22Rv1 (cell line): ENCODE measurements around the gene SKI.

Source experiments
- H3K27ac ChIP-seq: fragments of 450-650 bp; 2 replicates; pipeline ENCODE4 v1.5.1; 2017
- CTCF ChIP-seq: fragments of 450-650 bp; IDR thresholded peaks from 2 replicates; pipeline ENCODE4 v1.5.1; 2017; ENCODE audit warnings: mild to moderate bottlenecking
- ZFX ChIP-seq: fragments of 450-650 bp; IDR thresholded peaks from 2 replicates; pipeline ENCODE4 v1.6.1; 2017; ENCODE audit warnings: antibody characterized with exemption, borderline replicate concordance

SKI gene

DNA sequence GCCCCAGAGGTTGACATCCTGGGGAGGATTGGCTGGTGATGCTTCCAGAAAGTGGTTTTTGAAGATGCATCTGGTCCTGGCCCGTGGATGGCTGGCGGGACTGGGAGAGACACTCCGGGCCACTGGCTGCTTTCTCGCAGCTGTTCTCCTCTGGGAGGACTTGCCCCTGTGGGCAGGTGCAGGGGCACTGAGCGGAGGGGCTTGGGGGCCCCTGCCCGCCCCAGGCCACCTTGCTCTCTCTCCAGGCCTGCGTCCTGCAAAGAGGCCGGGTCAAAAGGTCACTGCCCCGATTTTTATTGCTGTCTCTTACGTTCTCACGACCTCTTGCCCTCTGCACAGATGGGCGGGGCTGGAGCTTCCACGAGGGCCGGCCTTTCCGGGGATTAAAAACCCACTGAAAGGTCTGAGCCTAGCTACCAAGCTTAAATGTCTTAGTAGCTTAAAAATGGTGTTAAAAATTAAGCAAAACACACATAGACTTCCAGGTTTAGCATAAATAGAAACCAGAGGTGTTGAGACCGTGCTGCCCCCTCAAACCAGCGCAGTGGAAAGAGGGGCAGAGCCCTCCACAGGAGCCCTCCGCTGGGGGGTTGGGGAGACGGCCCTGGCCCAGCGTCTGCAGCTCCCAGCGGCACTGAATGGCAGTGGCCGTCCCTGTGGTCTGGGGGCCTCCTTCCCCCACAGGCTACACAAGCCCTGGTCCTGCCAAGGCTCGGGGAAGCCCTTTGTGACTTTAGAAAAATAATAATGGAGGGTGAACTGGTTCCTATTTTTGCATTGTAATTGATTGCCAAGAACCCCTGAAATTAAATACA lies 43.9 kb downstream of the SKI start:
- no peak overlapping the region for H3K27ac ChIP-seq
- TF ChIP-seq CTCF: no peak
- no peak for TF ChIP-seq ZFX

DNA sequence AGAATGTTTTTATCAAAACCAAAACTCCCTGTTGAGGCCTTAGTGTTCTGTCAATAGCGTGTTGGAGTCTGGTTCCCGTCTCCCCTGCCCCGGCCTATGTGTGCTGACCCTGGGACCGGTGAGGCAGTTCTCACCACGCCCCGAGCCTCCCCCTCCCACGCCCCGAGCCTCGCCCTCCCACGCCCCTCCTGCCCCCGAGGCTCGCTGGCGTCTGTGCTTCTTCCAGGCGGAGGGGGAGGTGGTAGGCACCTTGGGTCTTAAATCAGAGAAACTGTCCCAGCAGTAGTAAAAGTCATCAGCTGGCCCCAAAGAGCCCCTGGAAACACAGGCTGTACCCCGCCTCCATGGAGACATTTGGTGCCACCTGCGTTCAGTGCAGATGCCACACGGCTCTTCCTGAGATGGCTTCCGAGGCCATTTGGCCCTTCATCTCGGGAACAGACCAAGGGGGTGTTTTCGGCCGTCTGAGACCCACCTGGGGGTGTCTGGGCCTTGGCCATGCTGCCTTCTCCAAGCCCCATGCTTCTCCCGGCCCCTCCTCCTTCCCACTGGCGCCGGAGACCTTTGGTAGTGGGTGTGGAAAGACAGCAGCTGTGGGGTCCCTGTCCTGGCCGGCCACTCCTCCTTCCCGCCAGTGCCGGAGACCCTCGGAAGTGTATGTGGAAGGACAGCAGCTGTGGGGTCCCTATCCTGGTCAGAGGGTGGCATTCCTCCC lies 44.7 kb downstream of the SKI start:
- no peak overlapping the region for H3K27ac ChIP-seq
- TF ChIP-seq CTCF (no peak), ZFX (no peak)

- no peak overlapping the region for H3K27ac ChIP-seq
- no peak for TF ChIP-seq CTCF
- no peak for TF ChIP-seq ZFX
These were observed 45.4 kb downstream of the SKI start for GRCh38 chr1:2273401-2274090.

DNA sequence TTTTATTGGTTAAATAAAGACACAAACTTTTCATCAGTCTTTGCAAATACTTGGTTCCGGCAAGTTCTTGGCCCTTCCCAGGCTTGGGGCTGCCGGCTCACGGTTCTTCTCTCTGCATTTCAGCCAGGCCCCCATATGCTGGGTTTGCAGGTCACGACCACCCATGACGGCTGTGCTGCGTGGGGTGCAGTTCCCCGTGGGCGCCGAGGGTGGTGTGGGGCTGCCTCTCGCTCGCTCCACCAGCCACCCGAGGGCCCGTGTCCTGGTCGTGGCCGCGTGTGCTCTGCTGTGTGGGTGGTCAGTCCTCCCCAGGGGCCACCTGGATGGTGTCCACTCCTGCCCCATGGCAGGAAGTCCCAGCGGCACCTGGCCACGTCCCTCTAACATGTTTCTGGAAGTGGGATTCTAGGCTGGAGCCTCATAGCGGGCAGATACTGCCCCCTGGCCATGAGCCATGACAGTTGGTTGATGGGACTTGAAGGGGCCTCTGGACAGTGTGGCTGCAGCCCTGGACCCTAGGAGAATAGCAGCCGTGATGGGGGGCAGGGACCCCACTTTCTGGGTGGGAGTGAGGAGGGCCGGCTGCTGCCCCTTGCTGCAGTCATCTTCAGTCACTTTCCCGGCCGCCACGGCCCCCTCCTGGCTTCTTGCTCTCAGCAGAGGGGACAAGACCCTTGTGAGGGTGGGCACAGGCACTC lies 46.3 kb downstream of the SKI start:
- TF ChIP-seq CTCF: no peak
- TF ChIP-seq ZFX: no peak
- H3K27ac ChIP-seq: no peak overlapping the region

DNA sequence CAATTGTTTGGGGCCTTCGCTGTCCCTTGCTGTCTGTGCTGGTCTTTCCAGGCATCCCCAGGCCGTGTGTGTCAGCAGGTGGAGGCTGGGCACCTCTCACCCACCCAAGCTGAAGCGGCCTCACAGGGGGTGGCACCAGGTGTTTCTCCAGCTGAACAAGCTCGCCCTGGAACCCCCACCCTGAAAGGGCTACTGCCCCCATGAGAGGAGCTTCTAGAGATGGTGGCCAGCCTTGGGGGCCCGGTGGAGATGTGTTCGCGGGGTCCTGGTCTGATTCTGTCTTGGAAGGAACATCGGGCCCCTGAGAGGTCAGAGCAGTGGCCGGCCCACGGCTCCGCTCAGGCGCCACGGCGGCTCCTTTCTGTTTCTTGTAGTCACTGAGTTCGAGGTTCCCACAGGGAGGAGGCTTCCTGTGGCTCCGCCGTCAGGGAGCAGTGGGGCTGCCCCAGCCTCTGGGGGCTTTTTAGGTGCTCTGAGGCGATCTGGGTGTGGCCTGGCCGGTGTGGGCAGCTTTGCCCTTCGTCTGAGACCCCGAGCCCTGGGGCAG lies 46.9 kb downstream of the SKI start:
- TF ChIP-seq CTCF (no peak), ZFX (no peak)
- no peak overlapping the region for H3K27ac ChIP-seq

DNA sequence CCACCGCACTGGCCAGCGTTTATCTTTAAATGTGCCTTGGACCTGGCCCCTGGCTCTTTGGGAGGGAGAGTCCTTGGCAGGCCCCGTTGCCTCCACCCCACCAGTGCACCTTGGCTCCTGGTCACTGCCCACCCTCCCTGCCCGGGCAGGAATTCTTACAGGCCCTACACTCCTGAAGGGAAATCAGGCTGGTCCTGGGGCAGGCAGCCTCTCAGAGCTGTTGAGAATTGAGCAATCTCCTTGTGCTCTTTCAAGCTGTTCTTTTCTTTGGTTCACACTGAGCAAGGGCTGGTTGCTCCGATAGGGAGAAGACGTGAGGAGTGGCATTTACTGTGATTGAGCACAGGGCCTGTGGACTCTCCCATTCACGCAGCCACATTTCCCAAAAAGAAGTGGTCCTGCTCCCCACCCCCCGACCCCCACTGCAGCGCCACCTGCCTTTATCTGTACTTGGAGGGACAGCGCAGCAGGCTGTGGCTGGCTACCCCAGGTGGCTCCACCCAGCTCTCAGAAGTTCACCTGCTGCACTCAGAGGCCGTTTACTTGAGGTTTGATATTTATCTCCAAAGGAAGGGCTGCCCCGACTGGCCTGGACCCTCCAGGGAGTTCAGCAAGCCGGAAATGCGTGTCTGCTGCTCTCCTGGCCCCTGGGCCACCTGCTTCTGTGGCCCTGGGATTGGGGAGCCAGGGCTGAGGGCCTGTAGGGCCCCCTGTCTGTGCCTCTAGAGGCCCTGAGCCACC lies 47.8 kb downstream of the SKI start:
- H3K27ac ChIP-seq: no peak overlapping the region

More for the DNA sequence above, 47.8 kb downstream of the SKI start:
- no peak for TF ChIP-seq CTCF
- TF ChIP-seq ZFX: no peak
